NCI-H526 treated with DMSO at 0.1 percent for 48 hours (cell line): ENCODE measurements around the gene ABCB1.
A peak's percentile ranks its signal among the peaks of the same experiment; 100 is the strongest.
"Not testable (repeated sequence)": the region's sequence is repeated elsewhere in the genome, so short reads cannot be mapped to it uniquely, and the experiment has no call there.

ENCODE experiments used
- DNase-seq: peaks from one replicate; lab custom pipeline; 2025; lab: John Stamatoyannopoulos, UW

ABCB1 gene

GRCh38 chr7:87575521-87575920, 25.2 kb downstream of the ABCB1 start:
- no peak for DNase-seq

DNA sequence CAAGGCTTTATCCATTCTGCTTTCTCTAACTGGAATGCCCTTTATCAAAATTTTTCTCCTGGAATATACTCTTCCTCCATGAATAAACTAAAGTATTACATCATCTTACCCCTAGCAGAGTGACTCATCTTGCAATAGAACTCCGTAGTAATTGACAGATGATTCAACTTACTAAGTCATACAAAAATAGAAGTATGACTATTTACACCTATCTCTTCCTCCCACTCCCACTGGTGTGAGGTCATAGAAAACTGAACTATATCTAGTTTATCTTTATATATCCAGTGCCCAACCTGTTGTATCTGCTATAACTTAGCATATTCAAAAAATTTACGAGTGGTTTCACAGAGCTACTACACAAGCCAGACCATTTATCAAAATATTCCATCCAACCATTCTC, 26.1 kb downstream of the ABCB1 start:
- no peak for DNase-seq

- not testable (repeated sequence) for DNase-seq
These were observed 28.2 kb downstream of the ABCB1 start for GRCh38 chr7:87572513-87572912.

DNA sequence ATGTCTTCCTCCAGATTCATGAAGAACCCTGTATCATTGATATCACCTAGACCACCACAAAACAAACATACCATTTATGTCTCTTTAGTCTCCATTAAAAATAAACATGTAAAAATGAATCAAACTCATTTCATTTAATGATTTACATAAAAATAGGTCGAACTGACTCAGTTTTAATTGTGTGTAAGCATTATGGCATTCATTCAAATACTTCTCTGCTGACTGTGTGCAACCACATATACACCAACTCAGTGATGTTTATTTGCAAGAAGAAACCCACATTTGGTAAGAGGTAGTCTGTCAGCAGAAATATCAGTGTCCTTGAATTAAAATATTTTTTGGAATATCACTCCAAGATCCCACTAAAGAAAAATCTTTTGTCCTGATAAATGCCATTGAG, 30.5 kb downstream of the ABCB1 start:
- no peak for DNase-seq

- DNase-seq: no peak
These were observed 33.6 kb downstream of the ABCB1 start for GRCh38 chr7:87567052-87567451.

DNA sequence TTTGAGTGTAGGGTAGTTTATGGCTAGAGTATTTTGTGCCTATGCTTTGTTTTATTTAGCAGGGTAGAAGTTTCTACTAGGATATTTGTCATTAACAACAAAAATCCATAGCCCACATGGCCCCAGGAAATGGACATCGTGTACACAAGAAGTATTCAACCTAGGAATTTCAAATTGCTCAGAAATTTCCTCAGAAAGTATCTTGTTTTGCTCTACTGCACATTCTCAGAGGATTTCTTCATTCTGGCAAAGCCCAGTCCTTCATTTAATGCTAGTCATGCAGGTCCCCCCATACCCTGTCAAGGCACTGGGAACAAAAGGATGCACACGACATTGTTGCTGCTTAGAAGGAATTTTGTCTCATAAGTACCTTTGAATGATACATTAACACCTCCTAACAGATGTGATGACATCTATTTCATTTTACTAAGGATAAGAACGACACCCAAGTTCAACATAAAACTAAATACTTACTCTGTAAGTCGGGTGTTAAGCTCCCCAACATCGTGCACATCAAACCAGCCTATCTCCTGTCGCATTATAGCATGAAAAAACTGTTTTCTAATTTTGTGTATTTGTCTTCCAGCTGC, 34.3 kb downstream of the ABCB1 start:
- no peak for DNase-seq

- DNase-seq: no peak
These were observed 34.8 kb downstream of the ABCB1 start for GRCh38 chr7:87565877-87566276.

DNA sequence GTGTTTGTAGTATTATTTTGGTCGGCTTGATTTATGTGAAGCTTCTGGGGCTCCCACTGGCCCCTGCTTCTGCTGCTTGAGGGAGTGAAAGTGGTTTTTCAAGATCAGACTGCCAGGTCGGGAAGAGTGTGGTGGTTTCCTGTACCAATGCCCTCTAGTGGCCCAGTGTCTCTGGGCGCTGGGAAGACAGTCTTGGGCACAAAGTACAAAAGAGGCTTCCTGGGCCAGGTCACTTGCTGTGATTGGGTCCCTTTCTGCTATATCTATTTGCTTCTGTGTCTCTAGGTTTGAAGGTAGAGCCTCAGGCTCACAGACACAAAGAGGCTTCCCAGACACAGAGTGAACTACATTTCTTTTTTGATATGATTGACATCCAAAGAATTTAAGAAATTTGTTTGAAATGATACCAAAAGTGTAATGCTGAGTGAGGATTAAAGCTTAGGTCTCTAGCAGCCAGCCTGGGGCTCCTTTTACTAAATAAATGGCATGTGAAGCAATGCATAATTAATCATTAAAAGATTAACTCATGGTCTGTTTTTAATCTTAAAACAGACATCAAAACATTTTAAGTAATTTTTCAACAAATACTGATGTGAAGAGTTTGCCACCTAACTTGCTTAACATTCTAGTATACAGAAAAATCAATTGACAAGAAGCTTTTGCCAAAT, 36.3 kb downstream of the ABCB1 start:
- peak; percentile 28 for DNase-seq

DNA sequence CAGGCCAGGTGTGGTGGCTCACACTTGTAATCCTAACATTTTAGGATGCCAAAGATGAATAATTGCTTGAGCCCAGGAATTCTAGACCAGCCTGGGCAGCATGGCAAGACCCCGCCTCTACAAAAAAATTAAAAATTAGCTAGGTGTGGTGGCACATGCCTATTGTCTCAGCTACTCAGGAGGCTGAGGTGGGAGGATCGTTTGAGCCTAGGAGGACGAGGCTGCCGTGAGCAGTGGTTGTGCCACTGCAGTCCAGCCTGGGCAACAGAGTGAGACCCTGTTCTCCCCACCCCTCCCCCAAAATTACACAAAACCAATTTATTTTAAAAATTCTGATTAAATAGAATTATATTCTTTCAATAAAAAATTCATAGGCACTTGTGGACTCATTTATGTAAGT, 39.0 kb downstream of the ABCB1 start:
- DNase-seq: no peak

- no peak for DNase-seq
These were observed 39.6 kb downstream of the ABCB1 start for GRCh38 chr7:87561102-87561501.

- no peak for DNase-seq
These were observed 48.3 kb downstream of the ABCB1 start for GRCh38 chr7:87552351-87552900.

DNA sequence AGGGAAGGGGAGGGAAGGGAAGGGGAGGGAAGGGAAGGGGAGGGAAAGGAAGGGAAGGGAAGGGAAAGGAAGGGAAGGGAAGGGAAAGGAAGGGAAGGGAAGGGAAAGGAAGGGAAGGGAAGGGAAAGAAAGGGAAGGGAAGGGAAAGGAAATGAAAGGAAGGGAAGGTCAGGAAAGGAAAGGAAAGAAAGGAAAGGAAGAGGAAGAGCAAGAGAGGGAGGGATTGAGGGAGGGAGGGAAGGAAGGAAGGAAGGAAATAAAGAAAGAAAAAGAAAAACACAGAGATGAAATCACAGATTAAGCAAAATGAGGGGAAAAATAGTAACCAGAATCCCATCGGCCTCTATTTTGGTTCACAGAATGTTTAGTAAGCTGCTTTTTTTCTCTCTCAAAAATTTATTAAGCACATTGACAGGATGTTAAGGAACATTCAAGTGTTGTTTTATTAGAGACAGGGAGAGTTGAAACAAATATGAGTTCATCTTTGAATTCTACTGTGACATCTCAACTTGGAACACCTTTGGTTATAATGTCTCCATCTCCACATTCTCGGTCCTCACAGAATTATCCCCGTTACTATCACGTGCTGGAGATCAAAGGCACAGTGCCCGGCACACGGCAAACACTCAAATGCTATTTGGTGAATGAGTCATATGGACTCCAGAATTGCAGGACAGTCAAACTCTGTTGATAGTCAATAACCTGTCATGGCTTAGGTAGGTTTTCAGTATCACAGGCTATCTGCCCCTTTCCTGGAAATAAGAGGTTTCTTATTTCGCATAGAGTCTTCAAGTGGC, 52.4 kb downstream of the ABCB1 start:
- DNase-seq: no peak

DNA sequence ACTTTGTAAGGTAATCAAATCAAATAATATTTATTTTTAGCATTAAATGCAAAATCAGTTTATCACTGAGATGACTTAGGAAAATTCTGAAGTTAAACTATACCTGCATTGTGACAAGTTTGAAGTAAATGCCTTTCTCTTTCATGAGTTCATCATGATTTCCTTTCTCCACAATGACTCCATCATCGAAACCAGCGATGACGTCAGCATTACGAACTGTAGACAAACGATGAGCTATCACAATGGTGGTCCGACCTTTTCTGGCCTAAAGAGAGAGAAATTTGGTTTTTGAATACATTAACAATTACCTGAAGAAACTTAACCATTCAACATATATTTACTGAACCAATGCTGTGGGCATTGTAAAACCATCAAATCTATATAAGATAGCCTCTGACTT, 54.9 kb downstream of the ABCB1 start:
- DNase-seq: no peak

DNA sequence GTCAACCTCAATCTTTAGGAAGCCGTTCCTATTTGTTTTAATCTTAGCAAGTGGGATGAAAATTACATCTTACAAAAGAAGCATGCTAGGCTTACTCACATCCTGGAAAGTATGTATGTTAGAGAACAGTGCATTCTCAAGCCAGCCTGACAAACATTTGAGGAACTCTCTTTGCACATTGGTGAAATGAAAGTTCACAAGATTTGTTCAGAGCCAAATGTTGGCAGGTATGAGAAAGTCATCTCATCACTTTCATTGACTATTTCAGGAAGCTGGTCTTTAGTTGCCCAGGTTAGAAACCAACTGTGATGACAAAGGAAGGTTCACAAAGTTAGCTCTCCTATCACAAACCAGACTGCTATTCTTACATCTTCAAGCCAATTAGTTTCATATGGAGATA, 57.1 kb downstream of the ABCB1 start:
- no peak for DNase-seq

DNA sequence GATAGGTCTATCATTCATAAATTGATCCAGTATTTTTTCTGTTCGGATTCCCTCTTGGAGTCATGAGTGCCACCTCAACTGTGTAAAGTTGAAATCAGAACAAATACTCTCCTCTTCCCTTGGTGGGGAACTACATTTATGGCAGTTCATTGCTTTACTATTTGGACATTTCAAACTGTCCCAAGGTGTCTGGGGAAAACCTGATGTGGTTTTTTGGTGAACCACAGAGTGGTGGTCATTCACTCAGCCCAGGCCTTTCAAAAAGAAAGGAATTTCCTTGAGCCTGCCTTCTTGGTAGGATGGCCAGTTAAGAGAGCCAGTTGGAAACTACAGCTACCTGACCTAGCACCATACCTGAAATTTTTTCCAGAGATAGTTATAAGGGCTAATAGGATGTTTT, 59.0 kb downstream of the ABCB1 start:
- no peak for DNase-seq

GRCh38 chr7:87538052-87538451, 62.6 kb downstream of the ABCB1 start:
- no peak for DNase-seq

DNA sequence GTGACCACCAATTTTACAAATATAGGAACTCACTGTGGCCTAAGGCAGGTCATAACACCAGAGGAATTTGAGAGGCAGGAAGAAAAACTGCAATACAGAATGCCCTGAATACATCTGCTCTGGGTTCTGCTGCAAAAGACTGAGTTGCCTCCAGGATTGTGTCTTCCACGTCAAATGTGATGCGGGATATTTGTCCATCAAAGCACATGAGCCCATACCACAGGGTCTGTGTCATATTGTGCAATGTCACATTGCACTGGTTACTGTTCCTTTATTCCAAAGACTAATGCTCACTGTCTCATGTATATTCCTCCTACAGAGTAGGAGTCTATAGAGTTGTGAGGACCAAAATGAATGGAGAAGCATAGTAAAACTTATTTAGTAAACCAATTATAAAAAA, 66.6 kb downstream of the ABCB1 start:
- no peak for DNase-seq

- no peak for DNase-seq
These were observed 70.6 kb downstream of the ABCB1 start for GRCh38 chr7:87530126-87530525.

DNA sequence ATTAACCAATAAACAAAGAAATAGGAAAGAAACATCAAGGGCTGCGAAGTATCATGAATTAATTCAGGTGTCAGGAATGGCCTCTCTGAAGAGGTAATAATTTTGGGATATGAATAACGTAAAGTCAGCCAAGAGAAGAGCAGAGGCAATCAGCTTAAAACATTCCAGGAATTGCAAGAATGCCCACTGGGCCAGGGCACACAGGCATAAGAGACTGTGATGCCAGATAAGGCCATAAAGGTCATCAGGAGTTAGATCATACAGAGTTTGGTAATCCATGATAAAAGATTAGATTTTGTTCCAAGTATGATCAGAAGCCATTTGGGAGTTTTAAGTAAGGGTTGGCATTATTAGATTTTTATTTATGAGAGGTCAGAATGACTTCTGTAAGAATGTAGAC, 72.0 kb downstream of the ABCB1 start:
- no peak for DNase-seq

GRCh38 chr7:87518735-87519134, 81.9 kb downstream of the ABCB1 start:
- no peak for DNase-seq

DNA sequence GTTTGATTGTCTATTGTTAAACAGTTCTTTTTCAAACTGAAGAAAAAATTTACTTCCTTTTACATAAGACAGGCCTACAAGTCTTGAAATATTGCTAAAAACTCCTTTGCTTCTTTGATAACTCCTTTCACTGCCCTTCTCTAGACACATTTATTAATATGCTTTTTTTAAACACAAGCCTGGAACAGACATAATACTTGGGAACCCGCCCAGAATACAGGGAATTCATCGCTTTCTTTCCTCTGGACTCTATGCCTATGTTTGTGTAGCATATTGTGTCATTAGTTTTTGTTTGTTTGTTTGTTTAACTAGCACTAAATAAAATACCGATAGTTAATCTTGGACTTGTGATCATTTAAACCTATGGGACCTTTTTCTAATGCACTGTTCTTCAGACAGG, 82.8 kb downstream of the ABCB1 start:
- DNase-seq: no peak

- DNase-seq: no peak
These were observed 83.4 kb downstream of the ABCB1 start for GRCh38 chr7:87517136-87517815.
